NK-92 treated with Interleukin-12 subunit alpha and Interleukin-12 subunit beta, amount 100 ng/mL, for 24 hours (cell line): ENCODE measurements around the gene TANC2.

Source experiments
- DNase-seq: peaks from one replicate; lab custom pipeline; 2025; lab: John Stamatoyannopoulos, UW

The TANC2 gene

DNA sequence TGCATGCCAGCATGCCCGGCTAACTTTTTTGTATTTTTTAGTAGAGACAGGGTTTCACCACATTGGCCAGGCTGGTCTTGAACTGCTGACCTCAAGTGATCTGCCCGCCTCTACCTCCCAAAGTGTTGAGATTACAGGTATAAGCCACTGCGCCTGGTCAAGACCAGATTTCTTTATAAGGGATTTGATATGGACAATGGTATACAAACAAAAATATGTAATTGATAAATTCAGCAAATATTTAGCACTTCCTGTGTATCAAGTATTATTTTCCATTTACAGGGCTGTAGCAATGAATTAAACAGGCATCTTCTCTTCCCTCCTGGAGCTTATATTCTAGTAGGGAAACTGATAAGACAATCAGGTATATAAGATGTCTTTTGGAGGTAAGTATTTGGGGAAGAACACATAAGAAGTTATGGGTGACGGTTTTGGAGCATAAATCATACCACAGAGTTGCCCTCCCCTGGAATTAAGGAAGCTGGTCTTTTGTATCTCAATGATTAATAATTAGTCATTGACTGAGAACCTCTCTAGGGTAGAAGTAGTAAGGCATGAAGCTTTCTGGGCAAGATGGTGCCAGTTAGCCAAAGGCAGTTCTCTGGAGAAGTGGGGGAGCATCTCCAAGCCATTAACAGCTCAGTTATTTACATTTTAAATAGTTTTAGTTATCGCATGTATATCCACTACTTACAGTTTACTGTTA, 35.8 kb downstream of the TANC2 start:
- no peak for DNase-seq

DNA sequence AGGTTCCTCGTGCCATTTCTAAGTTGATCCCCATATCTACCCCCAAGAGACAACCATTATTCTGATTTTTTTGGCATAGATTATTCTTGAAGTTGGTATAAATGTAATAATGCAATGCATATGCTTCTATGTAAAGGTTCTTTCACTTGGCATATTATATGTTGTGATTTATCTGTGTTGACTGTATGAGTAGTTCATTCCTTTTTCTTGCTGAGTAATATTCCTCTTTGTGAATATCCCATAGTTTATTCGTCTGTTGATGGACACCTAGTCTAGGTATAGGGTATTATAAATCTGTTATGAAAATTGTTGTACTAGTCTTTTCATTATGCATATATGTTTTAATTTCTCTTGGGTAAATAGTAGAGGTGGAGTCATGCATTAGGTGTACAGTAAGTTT, 36.6 kb downstream of the TANC2 start:
- DNase-seq: no peak

DNA sequence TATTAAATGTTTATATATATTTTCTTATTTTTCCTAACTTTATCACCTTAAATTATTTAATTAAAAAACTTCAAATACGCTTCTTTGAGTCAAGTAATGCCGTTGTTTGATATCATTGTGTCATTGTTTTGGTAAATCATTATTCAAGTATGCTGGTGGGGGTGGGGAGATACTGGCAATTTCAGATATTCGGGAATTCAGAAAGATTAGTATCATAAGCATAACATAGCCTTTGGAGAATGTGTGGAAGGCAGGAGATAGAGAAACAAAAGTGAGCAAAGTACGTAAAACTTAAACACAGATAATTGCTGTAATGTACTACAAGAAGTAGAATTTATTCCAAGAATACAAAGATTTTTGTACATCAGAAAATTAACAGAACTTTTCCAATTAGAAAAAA, 49.8 kb downstream of the TANC2 start:
- no peak for DNase-seq
